ENCODE measurements around the gene HDGFL3.

- no peak for TF ChIP-seq CTCF (IDR thresholded peaks at IDR 0.05)
- no peak for TF ChIP-seq SIN3A (IDR thresholded peaks at IDR 0.05; ENCODE audit: borderline replicate concordance, insufficient read depth, low read depth, low read length)
- TF ChIP-seq POLR2AphosphoS5 (IDR thresholded peaks at IDR 0.05; ENCODE audit: low read depth, low read length) = no peak
- no peak for TF ChIP-seq REST (IDR thresholded peaks at IDR 0.05; ENCODE audit: insufficient read depth in 1 of 2, low read depth in 2 of 2, low read length in 1 of 2)
Observed at GRCh38 chr15:83174891-83175290, 32.7 kb downstream of the HDGFL3 start.

Data from Panc1 (cell line).